CD4-positive, alpha-beta T cell treated with Interleukin-15 for 4 hours (primary cell): ENCODE data around the gene EGLN3.

Experiments
- DNase-seq: peaks from one replicate; pipeline ENCODE4 v3.0.0-alpha.2; 2020; ENCODE audit warnings: low spot score

Gene EGLN3

GRCh38 chr14:33962016-33962415 is 11.1 kb upstream of the EGLN3 start:
- no peak for DNase-seq

GRCh38 chr14:33959692-33960151 is 8.8 kb upstream of the EGLN3 start:
- no peak for DNase-seq

- DNase-seq, result no peak
These were observed 7.8 kb upstream of the EGLN3 start for GRCh38 chr14:33958605-33959226.

DNA sequence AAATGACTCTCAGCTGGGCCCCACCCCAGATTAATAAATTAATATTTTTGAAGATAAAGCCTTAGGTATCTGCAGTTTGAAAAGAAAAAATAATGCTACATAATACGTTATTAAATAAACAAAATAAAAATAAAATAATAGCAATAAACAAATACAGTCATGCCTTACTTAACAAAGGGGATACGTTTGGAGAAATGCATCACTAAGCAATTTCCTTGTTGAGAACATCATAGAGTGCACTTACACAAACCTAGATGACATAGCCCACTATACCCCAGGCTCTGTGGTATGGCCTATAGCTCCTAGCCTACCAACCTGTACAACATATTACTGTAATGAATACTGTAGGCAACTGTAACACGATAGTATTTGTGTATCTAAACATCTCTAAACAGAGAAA is 7.1 kb upstream of the EGLN3 start:
- no peak for DNase-seq

DNA sequence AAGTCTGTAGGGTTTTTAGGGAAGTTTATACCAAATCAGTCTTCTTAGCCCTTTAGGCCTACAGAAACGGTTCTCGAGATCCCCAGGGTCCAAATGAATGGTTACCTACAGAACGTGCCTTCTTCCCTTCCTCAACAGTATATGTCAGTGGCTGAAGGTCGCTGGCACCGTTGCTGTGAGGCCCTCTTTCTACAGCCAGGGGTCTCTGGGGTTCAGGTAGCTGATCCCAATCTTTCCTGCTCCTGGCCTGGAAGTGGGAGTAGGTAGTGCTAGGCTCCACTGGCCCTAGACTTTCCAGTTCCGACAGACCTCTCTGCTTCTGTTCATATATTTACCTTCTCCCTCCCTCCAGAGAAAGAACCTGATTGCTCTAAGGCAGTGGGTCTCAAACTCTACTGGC is 6.4 kb upstream of the EGLN3 start:
- no peak for DNase-seq

- no peak for DNase-seq
These were observed 5.8 kb upstream of the EGLN3 start for GRCh38 chr14:33956640-33957039.

DNA sequence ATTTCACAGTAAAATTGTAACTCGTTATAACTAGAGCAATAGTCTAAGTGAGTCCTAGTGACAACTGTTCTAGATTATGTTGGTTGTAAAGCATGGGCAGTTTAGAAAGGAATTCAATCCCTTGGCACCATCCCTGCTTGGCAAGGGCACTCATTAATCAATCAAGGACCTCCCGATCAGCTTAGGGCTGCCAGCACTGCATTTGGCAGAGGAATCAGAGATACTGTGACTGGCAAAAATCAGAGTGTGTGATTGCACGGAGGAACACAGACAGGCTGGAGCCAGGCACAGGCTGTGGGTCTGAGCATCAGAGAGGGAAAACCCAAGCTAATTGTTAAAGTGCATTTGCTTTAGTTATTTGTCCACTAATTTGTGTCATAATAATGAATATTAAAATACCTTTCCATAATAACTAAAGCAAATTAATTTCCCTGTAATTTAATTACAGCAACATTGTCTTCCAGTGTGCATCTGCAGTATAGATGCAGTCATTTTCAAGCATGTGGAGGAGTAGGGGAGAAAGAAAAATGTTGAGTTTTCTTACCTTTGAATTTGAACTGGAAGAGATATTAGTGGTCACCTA is 3.2 kb upstream of the EGLN3 start:
- DNase-seq, result no peak

- DNase-seq, result no peak
These were observed 1.7 kb upstream of the EGLN3 start for GRCh38 chr14:33952541-33952940.

GRCh38 chr14:33951183-33951840 is 438 bp upstream of the EGLN3 start:
- no peak for DNase-seq

DNA sequence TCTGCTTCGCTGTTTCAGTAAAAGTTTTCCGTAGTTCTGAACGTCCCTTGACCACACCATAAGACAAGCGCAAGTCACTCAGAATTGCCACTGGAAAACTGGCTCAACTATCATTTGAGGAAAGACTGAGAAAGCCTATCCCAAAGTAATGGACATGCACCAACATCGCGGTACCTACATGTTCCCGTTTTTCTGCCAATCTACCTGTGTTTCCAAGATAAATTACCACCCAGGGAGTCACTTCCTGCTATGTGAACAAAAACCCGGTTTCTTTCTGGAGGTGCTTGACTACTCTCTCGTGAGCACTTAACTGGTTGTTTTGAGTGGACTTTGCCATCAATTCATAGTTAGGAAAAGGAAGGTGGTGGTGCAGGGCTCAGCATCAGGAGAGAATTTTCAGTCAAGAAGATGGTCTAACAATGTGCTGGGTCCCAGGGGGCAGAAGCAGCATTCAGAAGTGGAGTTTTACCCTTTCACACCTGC is 1.4 kb downstream of the EGLN3 start:
- no peak for DNase-seq

GRCh38 chr14:33948869-33949408 is 1.9 kb downstream of the EGLN3 start:
- DNase-seq, result no peak

DNA sequence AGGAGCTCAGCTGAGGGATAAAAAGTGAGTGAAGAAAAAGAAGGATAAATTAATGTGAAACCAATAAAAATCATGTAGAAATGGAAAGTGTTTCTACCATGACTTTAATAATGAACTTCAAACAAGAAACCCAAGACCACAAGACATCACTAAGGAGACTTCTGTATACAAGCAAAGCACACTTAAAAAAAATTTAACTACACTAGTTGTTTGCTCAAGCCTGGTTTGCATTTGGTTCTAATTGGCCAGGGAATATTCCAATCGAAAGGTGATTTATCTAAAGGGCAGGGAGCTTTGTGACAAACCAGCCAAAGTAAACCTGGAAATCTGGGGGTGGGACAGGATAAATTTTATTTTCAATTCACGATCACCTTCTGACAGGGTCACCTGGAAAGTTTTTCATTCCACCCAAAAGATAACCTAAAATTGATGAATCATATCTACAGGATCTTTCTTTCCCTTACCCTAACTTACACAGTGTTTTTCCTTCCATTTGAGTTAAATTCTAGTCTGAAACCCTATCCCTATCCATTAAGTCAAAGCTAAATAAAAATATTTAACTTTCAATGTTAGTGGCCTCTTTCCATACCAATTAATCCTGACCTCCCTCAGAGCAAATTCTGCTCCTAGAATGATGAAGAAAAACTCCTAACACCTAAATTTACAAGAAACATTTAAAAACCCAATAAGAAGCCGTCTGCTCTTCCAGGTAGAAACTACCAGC is 2.6 kb downstream of the EGLN3 start:
- no peak for DNase-seq

- DNase-seq, result no peak
These were observed 4.0 kb downstream of the EGLN3 start for GRCh38 chr14:33946679-33947476.

DNA sequence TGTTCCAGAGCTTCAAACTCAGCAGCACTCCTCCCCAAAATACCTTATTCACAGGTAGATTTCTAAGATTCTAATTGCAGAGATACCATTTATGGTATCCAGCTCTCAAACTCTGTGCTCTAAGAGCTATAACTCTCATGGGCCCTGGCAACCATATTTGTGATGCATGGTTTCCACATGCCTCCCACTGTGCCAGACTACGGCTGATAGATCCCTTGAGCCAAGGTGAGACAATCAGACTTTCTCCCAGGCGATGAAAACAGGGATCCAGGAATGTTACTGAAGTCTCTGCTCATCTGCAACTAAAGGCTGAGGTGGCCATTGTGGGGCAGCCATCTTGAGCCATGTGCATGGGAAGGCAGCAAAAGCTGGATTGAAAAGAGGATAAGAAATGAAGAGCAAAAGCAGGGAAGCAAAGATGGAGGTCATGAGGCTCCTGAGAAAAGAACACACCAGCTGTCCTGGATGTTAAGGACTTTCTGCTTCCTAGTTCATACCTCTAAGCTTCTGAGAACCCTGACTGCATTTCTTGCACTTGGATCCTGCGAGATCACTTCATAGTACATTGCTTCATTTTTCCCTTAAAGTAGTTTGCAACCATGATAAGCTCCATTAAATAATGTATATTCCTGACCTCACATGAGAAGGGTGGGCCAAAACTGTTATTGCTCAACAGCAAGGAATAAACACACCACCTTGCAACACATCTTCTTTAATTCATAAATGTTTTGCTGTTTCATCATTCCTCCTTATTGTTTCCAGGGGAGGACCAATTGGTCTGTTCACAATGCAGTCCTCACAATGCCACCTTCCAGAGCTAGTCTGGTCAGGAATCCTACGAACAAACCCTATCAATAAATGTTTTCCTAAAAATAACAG is 5.4 kb downstream of the EGLN3 start:
- DNase-seq, result no peak

GRCh38 chr14:33943096-33943883 is 7.6 kb downstream of the EGLN3 start:
- no peak for DNase-seq

DNA sequence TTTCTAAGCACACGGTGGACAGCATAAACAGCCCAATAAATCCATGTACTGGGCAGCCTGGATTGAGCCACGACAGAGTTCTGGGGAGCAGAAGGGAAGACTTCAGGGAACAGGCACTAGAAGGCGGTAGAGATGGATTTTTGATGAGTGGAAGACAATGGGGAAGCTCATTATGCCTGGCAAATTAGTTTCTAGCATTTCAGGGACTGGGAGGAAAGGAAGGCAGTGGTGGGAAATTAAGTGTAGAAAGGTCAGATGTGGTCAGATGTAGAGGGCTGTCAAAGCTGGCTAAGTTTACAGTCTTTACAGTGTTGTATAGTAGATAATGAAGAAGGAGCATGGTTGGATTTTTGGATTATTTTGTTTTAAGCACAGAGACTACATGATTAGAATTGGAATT is 9.2 kb downstream of the EGLN3 start:
- DNase-seq, result no peak

DNA sequence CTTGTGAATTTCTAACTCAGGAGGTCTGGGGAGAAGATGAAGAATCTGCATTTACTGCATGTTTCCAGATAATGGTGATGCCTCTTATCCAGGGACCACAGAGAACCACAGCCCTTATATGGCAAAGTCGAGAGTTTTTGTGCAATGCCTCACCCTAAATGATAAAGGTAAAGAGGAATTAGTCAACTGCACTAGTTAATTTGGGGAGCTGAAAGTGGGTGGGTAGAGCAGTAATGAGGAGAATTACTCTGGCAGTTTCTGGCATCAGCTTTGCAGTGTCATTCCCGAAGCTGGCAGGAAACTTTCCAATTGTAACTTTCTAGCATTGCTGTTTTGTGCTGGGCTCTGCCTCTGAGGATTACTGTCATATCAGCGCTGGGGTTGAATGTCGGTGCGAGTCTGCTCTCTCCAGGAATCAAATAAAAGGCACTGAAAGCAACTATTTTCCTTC is 10.3 kb downstream of the EGLN3 start:
- no peak for DNase-seq

GRCh38 chr14:33938131-33938949 is 12.5 kb downstream of the EGLN3 start:
- no peak for DNase-seq

DNA sequence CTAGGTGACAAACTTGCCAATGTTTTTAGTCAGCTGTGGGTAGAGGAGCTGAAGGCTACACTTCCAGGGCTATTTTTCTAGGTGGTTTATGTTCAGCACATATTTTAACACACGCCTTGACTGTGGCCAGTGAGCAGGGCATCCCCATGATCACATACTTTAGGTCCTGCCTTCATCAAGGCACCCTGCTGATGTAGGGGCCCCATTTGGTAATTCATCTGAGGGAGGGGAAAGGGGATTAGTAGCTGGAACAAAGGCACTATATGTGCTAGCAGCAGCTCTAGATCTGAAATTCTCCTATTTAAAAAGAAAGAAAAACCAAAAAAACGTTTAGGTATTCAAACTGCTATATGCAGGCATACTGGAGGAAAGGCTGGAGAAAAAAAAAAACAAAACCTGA is 14.5 kb downstream of the EGLN3 start:
- DNase-seq, result no peak
